LNCAP (cell line): ENCODE results near the gene NDUFB10.

Source experiments
- CTCF ChIP-seq: fragments of 450-650 bp; IDR thresholded peaks from 2 replicates; pipeline ENCODE4 v1.5.1; 2017; ENCODE audit warnings: mild to moderate bottlenecking

NDUFB10 gene

GRCh38 chr16:1915732-1916639, 43.4 kb upstream of the NDUFB10 start:
- TF ChIP-seq CTCF: no peak

DNA sequence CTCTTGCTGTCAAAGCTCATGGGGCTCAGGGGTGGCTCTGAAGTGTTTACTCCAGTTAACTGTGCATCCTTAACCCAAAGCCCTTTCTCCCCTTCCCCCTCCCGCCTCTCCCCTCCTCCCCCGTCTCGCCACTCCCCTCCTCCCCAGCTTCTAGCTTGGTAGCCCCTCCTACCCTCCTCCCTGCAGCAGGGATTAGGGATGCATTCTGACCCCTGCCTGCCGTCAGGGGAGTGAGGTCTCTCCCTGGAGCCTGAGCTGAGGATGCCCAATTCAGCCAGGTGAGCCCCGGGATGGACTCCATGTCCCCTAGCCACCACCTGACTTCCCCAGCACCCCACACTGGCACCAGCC, 42.7 kb upstream of the NDUFB10 start:
- TF ChIP-seq CTCF: no peak

DNA sequence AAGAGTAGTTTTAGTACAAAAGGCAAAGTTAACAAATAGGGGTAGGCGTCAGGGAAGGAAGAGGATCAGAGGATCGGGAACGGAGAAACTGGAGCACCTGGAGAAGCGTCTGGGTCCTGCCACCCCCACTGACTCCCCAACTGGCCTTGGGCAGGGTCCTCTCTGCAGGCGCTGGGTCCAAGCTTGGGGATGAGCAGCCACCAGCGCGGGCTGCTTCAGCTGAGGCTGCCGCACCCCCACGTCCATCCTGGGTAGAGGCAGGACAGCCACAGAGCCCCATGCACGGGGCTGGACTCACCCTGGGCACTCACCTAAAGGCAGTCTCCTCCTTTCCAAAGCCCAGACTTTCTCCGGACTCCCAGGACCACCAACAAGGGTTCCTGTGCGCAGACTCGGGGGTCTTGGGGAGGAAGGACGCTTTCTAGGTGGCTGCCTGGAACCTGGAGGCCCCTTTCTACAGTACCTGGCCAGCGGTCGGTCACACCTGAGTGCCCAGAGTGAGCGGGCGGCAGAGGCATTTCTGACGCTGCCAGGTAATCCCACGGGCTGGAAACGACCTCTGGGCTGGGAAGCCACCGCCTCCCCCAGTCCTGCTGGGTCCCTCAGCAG, 42.2 kb upstream of the NDUFB10 start:
- no peak for TF ChIP-seq CTCF

DNA sequence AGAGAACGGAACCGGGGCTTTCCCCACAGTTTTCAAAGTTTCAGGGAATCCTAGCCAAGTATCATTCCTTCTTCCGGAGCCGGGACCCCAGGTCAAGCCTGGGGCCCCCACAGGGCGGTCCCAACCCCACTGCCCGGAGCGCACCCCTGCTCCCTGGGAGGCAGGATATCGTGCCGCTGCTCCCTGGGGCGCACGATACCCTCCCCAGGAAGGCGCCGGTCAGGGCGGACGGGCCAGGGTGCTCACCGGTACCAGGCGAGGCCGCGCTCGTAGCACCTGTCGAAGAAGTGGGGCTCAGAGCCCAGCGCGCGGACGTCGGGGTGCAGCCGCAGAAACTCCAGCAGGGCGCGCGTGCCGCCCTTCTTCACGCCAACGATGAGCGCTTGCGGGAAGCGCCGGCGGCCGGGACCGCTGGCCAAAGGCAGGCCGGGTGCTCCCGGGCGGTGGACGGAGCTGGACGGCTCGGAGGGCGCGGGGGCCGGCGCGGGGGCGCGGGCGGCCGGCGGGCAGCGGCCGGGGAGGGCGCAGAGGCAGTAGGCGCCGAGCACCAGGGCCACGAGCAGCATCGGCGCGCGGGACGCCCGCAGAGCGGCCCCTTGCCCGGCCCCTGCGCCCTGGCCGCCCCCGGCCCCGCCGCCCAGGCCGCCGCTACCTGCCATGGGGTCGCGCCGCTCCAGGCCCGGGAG, 41.5 kb upstream of the NDUFB10 start:
- no peak for TF ChIP-seq CTCF

DNA sequence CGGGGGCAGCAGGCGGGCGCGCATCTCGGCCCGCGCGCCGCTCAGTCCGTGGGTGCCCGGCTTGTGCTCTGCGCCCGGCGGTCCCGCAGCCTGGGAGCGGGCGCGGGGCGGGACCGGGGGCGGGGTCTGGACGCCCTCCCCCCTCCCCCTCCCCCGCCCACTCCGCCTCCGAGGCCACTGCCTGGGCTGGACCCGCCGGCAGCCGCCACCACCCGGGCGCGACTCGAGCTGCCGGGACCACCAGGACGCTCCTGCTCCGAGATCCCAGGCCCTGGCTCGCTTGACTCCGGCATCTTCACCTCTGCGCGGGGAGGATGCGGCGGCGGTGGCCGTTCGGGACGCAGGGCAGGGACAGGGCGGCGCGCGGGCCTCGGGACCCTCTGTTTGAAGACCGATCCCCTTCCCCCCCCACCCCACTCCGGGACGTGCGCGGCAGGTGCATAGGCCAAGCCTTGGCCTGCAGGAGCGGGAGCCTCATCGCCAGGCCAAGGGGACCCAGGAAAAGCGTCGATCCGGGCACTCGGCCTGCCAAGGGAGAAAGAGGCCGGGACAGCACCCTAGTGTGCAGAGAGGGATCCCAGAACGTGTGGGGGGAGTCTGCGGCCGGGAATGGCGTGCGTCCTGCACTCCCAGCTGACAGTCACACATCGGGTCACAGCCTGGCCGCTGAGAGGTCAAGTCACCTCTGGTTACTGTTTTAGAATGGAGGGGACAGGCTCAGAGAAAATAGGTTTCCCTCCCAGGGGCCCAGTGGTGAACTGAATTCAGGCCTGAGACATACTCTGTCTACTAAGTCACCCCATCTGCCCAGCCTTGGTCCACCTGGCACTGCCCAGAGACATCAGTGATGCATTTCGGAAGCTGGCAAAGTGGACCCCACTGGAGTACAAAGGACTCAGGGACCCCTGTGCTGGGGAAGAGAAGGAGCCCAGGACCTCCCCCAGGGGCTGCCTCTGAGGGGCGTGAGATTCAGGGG, 40.7 kb upstream of the NDUFB10 start, which contains the start of gene HS3ST6:
Gene HS3ST6, minus strand, starts transcription at position 65 of the 976 bp plus-strand sequence. CDS start 92 bp downstream, outside the sequence.
- no peak for TF ChIP-seq CTCF

- no peak for TF ChIP-seq CTCF
These were observed 39.9 kb upstream of the NDUFB10 start for GRCh38 chr16:1919327-1919998.
